ENCODE measurements around the gene PRIMA1.

DNA sequence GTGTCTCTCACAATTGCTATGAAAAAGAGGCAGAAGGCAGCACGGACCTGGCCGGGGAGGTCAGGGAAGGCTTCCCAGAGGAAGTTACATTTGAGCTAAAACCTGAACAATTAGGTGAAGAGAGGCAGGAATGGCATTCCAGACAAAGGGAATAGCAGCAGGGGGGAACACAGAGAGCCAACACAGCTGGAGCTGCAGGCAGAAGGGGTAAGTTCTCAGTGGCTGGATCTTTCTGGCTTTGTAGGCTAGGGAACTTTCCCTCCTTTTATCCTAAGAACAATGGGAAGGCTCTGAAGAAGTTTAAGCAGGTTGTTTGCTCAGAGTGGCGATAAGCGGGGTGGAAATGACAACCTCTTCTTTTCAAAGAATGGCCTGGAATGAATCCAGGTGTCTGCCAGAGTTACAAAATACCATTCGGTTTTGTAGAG, 100.0 kb downstream of the PRIMA1 start:
- no peak for TF ChIP-seq FOXP2 (optimal IDR thresholded peaks at IDR 0.05; ENCODE audit: control extremely low read depth, extremely low read length, insufficient read depth)
- TF ChIP-seq EZH2 (IDR thresholded peaks at IDR 0.05) = no peak
- no peak for TF ChIP-seq POLR2AphosphoS5 (IDR thresholded peaks at IDR 0.05; ENCODE audit: borderline replicate concordance, low read depth, low read length)
